Activated T-helper 17 cell treated with anti-CD3 and anti-CD28 coated beads, Interleukin-2, amount 50 U/mL, for 72 hours (primary cell): ENCODE results near the gene EFCAB8. TPM values are rescaled to one million over a fixed set of nuclear protein-coding genes. Genes with fewer than 3 reads are reported as not detected.
"Not testable (repeated sequence)": the region's sequence is repeated elsewhere in the genome, so short reads cannot be mapped to it uniquely, and the experiment has no call there.

Experiments
- ATAC-seq: fragments of 150-1000 bp; cut with Tn5 transposase; replicated peaks from 2 replicates; pipeline ENCODE4 v1.10.0; 2021; ENCODE audit warnings: mild to moderate bottlenecking, moderate library complexity
- H3K27ac Mint-ChIP-seq: one replicate; pipeline ENCODE4 v1.8.0; 2022; ENCODE audit warnings: mixed read lengths
- H3K27me3 Mint-ChIP-seq: one replicate; pipeline ENCODE4 v1.8.0; 2022; ENCODE audit warnings: mixed read lengths
- H3K36me3 Mint-ChIP-seq: one replicate; pipeline ENCODE4 v1.8.0; 2022; ENCODE audit warnings: low read depth, mild to moderate bottlenecking, mixed read lengths
- H3K4me1 Mint-ChIP-seq: one replicate; pipeline ENCODE4 v1.8.0; 2022; ENCODE audit warnings: mixed read lengths
- H3K4me3 Mint-ChIP-seq: one replicate; pipeline ENCODE4 v1.8.0; 2022; ENCODE audit warnings: mild to moderate bottlenecking, mixed read lengths
- H3K9me3 Mint-ChIP-seq: one replicate; pipeline ENCODE4 v1.8.0; 2022; ENCODE audit warnings: mixed read lengths
- total RNA-seq, 2 donors: library from RNA; stranded (reverse); gene quantifications; one replicate each; pipeline ENCODE4 v1.2.3, GENCODE V29; 2022

Gene EFCAB8
- total RNA-seq, 2 donors from 2014 or later = 0.19 to 0.45 TPM

GRCh38 chr20:32924781-32925180 is 66.1 kb downstream of the EFCAB8 start:
- Mint-ChIP-seq H3K27ac (no peak overlapping the region), H3K27me3 (no peaks in the 10 kb centered on the region), H3K9me3 (no peaks in the 10 kb centered on the region), H3K4me3 (no peak overlapping the region), H3K36me3 (no peaks in the 10 kb centered on the region), H3K4me1 (no peaks in the 10 kb centered on the region)
- ATAC-seq = no peak

GRCh38 chr20:32925481-32926196 is 66.9 kb downstream of the EFCAB8 start:
- H3K36me3 Mint-ChIP-seq = no peaks in the 10 kb centered on the region

GRCh38 chr20:32929162-32929561 is 70.4 kb downstream of the EFCAB8 start:
- Mint-ChIP-seq H3K4me1 (no peaks in the 10 kb centered on the region), H3K9me3 (no peaks in the 10 kb centered on the region), H3K36me3 (no peaks in the 10 kb centered on the region), H3K4me3 (no peak overlapping the region), H3K27me3 (no peaks in the 10 kb centered on the region), H3K27ac (no peak overlapping the region)
- no peak for ATAC-seq

More at GRCh38 chr20:32925481-32926196, 66.9 kb downstream of the EFCAB8 start:
- Mint-ChIP-seq H3K9me3 (no peaks in the 10 kb centered on the region), H3K27me3 (no peaks in the 10 kb centered on the region), H3K27ac (no peak overlapping the region), H3K4me3 (no peak overlapping the region), H3K4me1 (no peaks in the 10 kb centered on the region)
- no peak for ATAC-seq

GRCh38 chr20:32930181-32930580 is 71.5 kb downstream of the EFCAB8 start:
- Mint-ChIP-seq H3K36me3 (no peaks in the 10 kb centered on the region), H3K9me3 (no peaks in the 10 kb centered on the region), H3K27me3 (no peaks in the 10 kb centered on the region), H3K27ac (no peak overlapping the region), H3K4me1 (peaks cover 4% of the 10 kb centered on the region), H3K4me3 (no peak overlapping the region)
- ATAC-seq = no peak

- H3K9me3 Mint-ChIP-seq = no peaks in the 10 kb centered on the region
- H3K27ac Mint-ChIP-seq = no peak overlapping the region
- no peaks in the 10 kb centered on the region for H3K27me3 Mint-ChIP-seq
- H3K4me3 Mint-ChIP-seq = no peak overlapping the region
- H3K4me1 Mint-ChIP-seq = peaks cover 4% of the 10 kb centered on the region
- H3K36me3 Mint-ChIP-seq = no peaks in the 10 kb centered on the region
- no peak for ATAC-seq
Measured at GRCh38 chr20:32930701-32931100, 72.0 kb downstream of the EFCAB8 start.

GRCh38 chr20:32934580-32934979 is 75.9 kb downstream of the EFCAB8 start:
- Mint-ChIP-seq H3K9me3 (no peaks in the 10 kb centered on the region), H3K27me3 (no peaks in the 10 kb centered on the region), H3K4me1 (peaks cover 4% of the 10 kb centered on the region), H3K27ac (no peak overlapping the region), H3K4me3 (no peak overlapping the region), H3K36me3 (no peaks in the 10 kb centered on the region)
- ATAC-seq = no peak

- H3K9me3 Mint-ChIP-seq = no peaks in the 10 kb centered on the region
- H3K4me1 Mint-ChIP-seq = peaks cover 12% of the 10 kb centered on the region
- no peak overlapping the region for H3K27ac Mint-ChIP-seq
- H3K27me3 Mint-ChIP-seq = no peaks in the 10 kb centered on the region
- ATAC-seq = no peak
- H3K36me3 Mint-ChIP-seq = no peaks in the 10 kb centered on the region
- H3K4me3 Mint-ChIP-seq = no peak overlapping the region
Measured at GRCh38 chr20:32941155-32941885, 82.6 kb downstream of the EFCAB8 start.

- no peak for ATAC-seq
- Mint-ChIP-seq H3K9me3 (no peaks in the 10 kb centered on the region), H3K36me3 (no peaks in the 10 kb centered on the region), H3K4me3 (no peak overlapping the region), H3K27ac (no peak overlapping the region), H3K27me3 (no peaks in the 10 kb centered on the region), H3K4me1 (peaks cover 18% of the 10 kb centered on the region)
Measured at GRCh38 chr20:32943490-32944052, 84.8 kb downstream of the EFCAB8 start.

GRCh38 chr20:32945710-32946221 is 87.0 kb downstream of the EFCAB8 start:
- Mint-ChIP-seq H3K36me3 (no peaks in the 10 kb centered on the region), H3K27ac (peak overlapping the region; percentile 68), H3K9me3 (no peaks in the 10 kb centered on the region), H3K27me3 (no peaks in the 10 kb centered on the region), H3K4me3 (peak overlapping the region; percentile 62), H3K4me1 (peaks cover 24% of the 10 kb centered on the region)
- peak; percentile 82 for ATAC-seq

GRCh38 chr20:32946629-32947028 is 87.9 kb downstream of the EFCAB8 start:
- peak; percentile 23 for ATAC-seq

GRCh38 chr20:32950539-32950938 is 91.8 kb downstream of the EFCAB8 start:
- not testable (repeated sequence) for ATAC-seq, H3K36me3 Mint-ChIP-seq, H3K27me3 Mint-ChIP-seq, H3K9me3 Mint-ChIP-seq, H3K27ac Mint-ChIP-seq, H3K4me3 Mint-ChIP-seq
- H3K4me1 Mint-ChIP-seq = peaks cover 19% of the 10 kb centered on the region

More at GRCh38 chr20:32946629-32947028, 87.9 kb downstream of the EFCAB8 start:
- H3K27ac Mint-ChIP-seq = peak overlapping the region; percentile 68
- peak overlapping the region; percentile 62 for H3K4me3 Mint-ChIP-seq
- H3K4me1 Mint-ChIP-seq = peaks cover 24% of the 10 kb centered on the region
- no peaks in the 10 kb centered on the region for H3K9me3 Mint-ChIP-seq
- no peaks in the 10 kb centered on the region for H3K27me3 Mint-ChIP-seq
- no peaks in the 10 kb centered on the region for H3K36me3 Mint-ChIP-seq

GRCh38 chr20:32957459-32957858 is 98.7 kb downstream of the EFCAB8 start:
- no peaks in the 10 kb centered on the region for H3K36me3 Mint-ChIP-seq
- no peak overlapping the region for H3K27ac Mint-ChIP-seq
- ATAC-seq = no peak
- H3K9me3 Mint-ChIP-seq = peaks cover 15% of the 10 kb centered on the region
- H3K4me1 Mint-ChIP-seq = peaks cover 6% of the 10 kb centered on the region
- no peaks in the 10 kb centered on the region for H3K27me3 Mint-ChIP-seq
- H3K4me3 Mint-ChIP-seq = no peak overlapping the region

GRCh38 chr20:32958574-32958973 is 99.9 kb downstream of the EFCAB8 start:
- Mint-ChIP-seq H3K27me3 (no peaks in the 10 kb centered on the region), H3K9me3 (peaks cover 15% of the 10 kb centered on the region), H3K4me3 (no peak overlapping the region), H3K27ac (no peak overlapping the region), H3K36me3 (no peaks in the 10 kb centered on the region), H3K4me1 (peaks cover 7% of the 10 kb centered on the region)
- no peak for ATAC-seq

- Mint-ChIP-seq H3K36me3 (no peaks in the 10 kb centered on the region), H3K4me1 (peaks cover 13% of the 10 kb centered on the region), H3K4me3 (no peak overlapping the region), H3K9me3 (peaks cover 15% of the 10 kb centered on the region), H3K27me3 (no peaks in the 10 kb centered on the region), H3K27ac (no peak overlapping the region)
- ATAC-seq = no peak
Measured at GRCh38 chr20:32959351-32960221, 100.9 kb downstream of the EFCAB8 start.
